Stomach (tissue), 9 donors: Measurements from ENCODE around the gene PPP1R14B. TPM values are rescaled to one million over a fixed set of nuclear protein-coding genes. Genes with fewer than 3 reads are reported as not detected.
A peak's percentile ranks its signal among the peaks of the same experiment; 100 is the strongest.

Source experiments
- DNase-seq, 2 donors: peaks; one replicate each; pipeline versions ENCODE4 v3.0.0 to v3.0.0-alpha.2; 2013 to 2019
- H3K27ac ChIP-seq, 5 donors: fragments of 200-600 bp in 4 of 5; sonication (generic) in 4 of 5; one replicate each; pipeline ENCODE4 v1.5.1; 2013 to 2019; ENCODE audit warnings: mild to moderate bottlenecking in 1 of 5, moderate library complexity in 1 of 5
- H3K27me3 ChIP-seq, 3 donors: fragments of 200-600 bp; sonication (generic); one replicate each; pipeline ENCODE4 v1.5.1; 2017 to 2019; ENCODE audit warnings: mixed run types in 1 of 3
- H3K36me3 ChIP-seq, 4 donors: fragments of 200-600 bp; sonication (generic); 1 replicate in 3 of 4; 2 replicates in 1 of 4; pipeline ENCODE4 v1.5.1; 2016 to 2019
- H3K4me1 ChIP-seq, 4 donors: fragments of 200-600 bp; sonication (generic); one replicate each; pipeline ENCODE4 v1.5.1; 2016 to 2019
- H3K4me3 ChIP-seq, 4 donors: fragments of 200-600 bp; sonication (generic) in 3 of 4; one replicate each; pipeline ENCODE4 v1.5.1; 2016 to 2019; ENCODE audit warnings: mild to moderate bottlenecking in 1 of 4
- H3K9me3 ChIP-seq, 4 donors: fragments of 200-600 bp; sonication (generic); one replicate each; pipeline ENCODE4 v1.5.1; 2016 to 2019
- CTCF ChIP-seq, 7 experiments: fragments of 450-650 bp in 4 of 7; fragments of 200-600 bp in 3 of 7; sonication (generic) in 3 of 7; IDR thresholded peaks; one replicate each; pipeline ENCODE4 v1.5.1; 2016 to 2019; ENCODE audit warnings: antibody characterized with exemption in 7 of 7, control low read depth in 2 of 7, mild to moderate bottlenecking in 1 of 7
- EP300 ChIP-seq: sonication (generic); formaldehyde crosslinking; IDR thresholded peaks from one replicate; pipeline ENCODE4 v1.6.1; 2017; ENCODE audit warnings: antibody characterized with exemption
- POLR2A ChIP-seq, 4 donors: fragments of 450-650 bp; IDR thresholded peaks; one replicate each; pipeline ENCODE4 v1.6.1; 2016; ENCODE audit warnings: antibody characterized with exemption in 4 of 4, control low read depth in 2 of 4, mild to moderate bottlenecking in 1 of 4, moderate library complexity in 1 of 4
- POLR2AphosphoS5 ChIP-seq, 3 donors: sonication (generic); formaldehyde crosslinking; IDR thresholded peaks; one replicate each; pipeline ENCODE4 v1.6.1; 2016; ENCODE audit warnings: antibody characterized with exemption in 3 of 3
- WGBS, 5 donors: extraction: QIAGEN DNeasy Blood & Tissue Kit in 3 of 5; methylation state at CpG; one replicate each; pipeline versions ENCODE4 v1.1.5 to v1.1.7; 2013 to 2018; 5-methylcytosine and 5-hydroxymethylcytosine counted together
- intact Hi-C: fragments of 100-400 bp; cut with DNase I; formaldehyde crosslinking; loops from one replicate; pipeline ENCODE4 v1.15.1; 2023; ENCODE audit warnings: low total_unique reads
- polyA plus RNA-seq, 3 donors: library from polyadenylated mRNA; stranded (reverse); fragments of 200-250 nt; gene quantifications; one replicate each; pipeline ENCODE4 v1.2.3, GENCODE V29; 2013
- total RNA-seq, 5 donors: library from RNA; depleted of rRNA; stranded (reverse); fragments of >200 nt; gene quantifications; one replicate each; pipeline versions ENCODE4 v1.1.0 to v1.2.3, GENCODE V29; 2014 to 2016
- donor health status: healthy with polysubstance abuse.
- donor health status: Bipolar disorder and iron deficiency.
- donor health status: healthy.

PPP1R14B gene
- total and polyA plus RNA-seq, 8 donors, result 39.3 to 234 (median 77.6) TPM

- Histone ChIP-seq H3K4me1 (peaks cover 41 to 57% (median 49%) of the 10 kb centered on the region in 4 donors), H3K9me3 (no peaks in the 10 kb centered on the region), H3K27ac (peak overlapping the region in 3 of 5 donors; percentile 28 to 91 (median 32)), H3K4me3 (no peak overlapping the region), H3K36me3 (peaks cover 48 to 78% (median 62%) of the 10 kb centered on the region in 4 donors), H3K27me3 (no peaks in the 10 kb centered on the region)
- DNase-seq, result no peak
- intact Hi-C loops, result loop anchor here (10.0 kb wide), 1 partner anchor 91 kb away; the partner anchor contains the start of gene KCNK4
- TF ChIP-seq EP300, result no peak
- no peak for TF ChIP-seq CTCF (IDR thresholded peaks at IDR 0.05)
- no peak for TF ChIP-seq POLR2AphosphoS5 (IDR thresholded peaks at IDR 0.05)
- no peak for TF ChIP-seq POLR2A (IDR thresholded peaks at IDR 0.05)
- 76 to 81% (median 79%) methylated on average over 16 of the region's 16 CpGs for WGBS, 5 donors
Measured at GRCh38 chr11:64204080-64204440, 42.7 kb downstream of the PPP1R14B start.

GRCh38 chr11:64203421-64204079 is 43.2 kb downstream of the PPP1R14B start:
- WGBS, 5 donors, result 84 to 92% (median 87%) methylated on average over 27 of the region's 27 CpGs
- intact Hi-C loops, result loop anchor here (10.0 kb wide), 1 partner anchor 91 kb away; the partner anchor contains the start of gene KCNK4
- Histone ChIP-seq H3K27me3 (no peaks in the 10 kb centered on the region), H3K27ac (peak overlapping the region in 1 of 5 donors; percentile 28), H3K4me1 (peaks cover 41 to 52% (median 47%) of the 10 kb centered on the region in 4 donors), H3K36me3 (peaks cover 53 to 80% (median 67%) of the 10 kb centered on the region in 4 donors), H3K9me3 (no peaks in the 10 kb centered on the region), H3K4me3 (no peak overlapping the region)
- no peak for DNase-seq
- TF ChIP-seq EP300, result no peak
- TF ChIP-seq POLR2A (IDR thresholded peaks at IDR 0.05), result no peak
- TF ChIP-seq CTCF (IDR thresholded peaks at IDR 0.05), result no peak
- TF ChIP-seq POLR2AphosphoS5 (IDR thresholded peaks at IDR 0.05), result no peak

- no peak overlapping the region for H3K27ac ChIP-seq
- TF ChIP-seq EP300 (no peak), POLR2AphosphoS5 (IDR thresholded peaks at IDR 0.05) (no peak), CTCF (IDR thresholded peaks at IDR 0.05) (no peak), POLR2A (IDR thresholded peaks at IDR 0.05) (no peak)
- DNase-seq, result no peak
- intact Hi-C loops, result loop anchor here (10.0 kb wide), 1 partner anchor 92 kb away; the partner anchor contains the start of gene KCNK4
- H3K4me1 ChIP-seq, result peaks cover 35 to 46% (median 42%) of the 10 kb centered on the region in 4 donors
- H3K27me3 ChIP-seq, result no peaks in the 10 kb centered on the region
- no peaks in the 10 kb centered on the region for H3K9me3 ChIP-seq
- H3K4me3 ChIP-seq, result no peak overlapping the region
- WGBS, 5 donors, result 88 to 97% (median 93%) methylated on average over 9 of the region's 9 CpGs
- peaks cover 59 to 81% (median 72%) of the 10 kb centered on the region in 4 donors for H3K36me3 ChIP-seq
Measured at GRCh38 chr11:64202992-64203391, 43.8 kb downstream of the PPP1R14B start.

- DNase-seq, result no peak
- Histone ChIP-seq H3K4me3 (no peak overlapping the region), H3K36me3 (peaks cover 73 to 94% (median 86%) of the 10 kb centered on the region in 4 donors), H3K27me3 (no peaks in the 10 kb centered on the region), H3K9me3 (no peaks in the 10 kb centered on the region), H3K27ac (no peak overlapping the region), H3K4me1 (peaks cover 23 to 31% (median 28%) of the 10 kb centered on the region in 4 donors)
- intact Hi-C loops, result loop anchor here (10.0 kb wide), 1 partner anchor 93 kb away; the partner anchor contains the start of gene KCNK4
- TF ChIP-seq EP300 (no peak), POLR2AphosphoS5 (IDR thresholded peaks at IDR 0.05) (no peak), CTCF (IDR thresholded peaks at IDR 0.05) (no peak), POLR2A (IDR thresholded peaks at IDR 0.05) (no peak)
- WGBS, 5 donors, result 68 to 89% (median 74%) methylated on average over 3 of the region's 3 CpGs
Measured at GRCh38 chr11:64201543-64201942, 45.2 kb downstream of the PPP1R14B start.
